ENCODE measurements around the gene ACHE. TPM values are rescaled to one million over a fixed set of nuclear protein-coding genes. Genes with fewer than 3 reads are reported as not detected.

Gene ACHE
- total RNA-seq, 2 donors from 2014 or later = 3.7 to 5.1 TPM

GRCh38 chr7:100878013-100878412 is 17.7 kb downstream of the ACHE start:
- Histone ChIP-seq H3K9me3 (no peaks in the 10 kb centered on the region), H3K27ac (no peak overlapping the region), H3K36me3 (peaks cover 29% of the 10 kb centered on the region), H3K27me3 (replicated peaks; ENCODE audit: insufficient read depth) (no peaks in the 10 kb centered on the region), H3K4me3 (no peak overlapping the region), H3K4me1 (ENCODE audit: control insufficient read depth in 1 of 2, low read depth in 2 of 2) (peaks cover 17 to 54% of the 10 kb centered on the region in 2 donors)
- no peak for DNase-seq (ENCODE audit: low spot score)
- no peak for ATAC-seq (ENCODE audit: insufficient number of reproducible peaks, low FRiP score, low read depth)
- TF ChIP-seq CTCF (IDR thresholded peaks at IDR 0.05) = no peak

- peak overlapping the region; percentile 94 for H3K4me3 ChIP-seq
- no peaks in the 10 kb centered on the region for H3K27me3 ChIP-seq (replicated peaks; ENCODE audit: insufficient read depth)
- peak; percentile 6 for ATAC-seq (ENCODE audit: insufficient number of reproducible peaks, low FRiP score, low read depth)
- H3K36me3 ChIP-seq = peaks cover 36% of the 10 kb centered on the region
- DNase-seq (ENCODE audit: low spot score) = no peak
- no peaks in the 10 kb centered on the region for H3K9me3 ChIP-seq
- H3K4me1 ChIP-seq (ENCODE audit: control insufficient read depth in 1 of 2, low read depth in 2 of 2) = peaks cover 17 to 54% of the 10 kb centered on the region in 2 donors
- no peak for TF ChIP-seq CTCF (IDR thresholded peaks at IDR 0.05)
- H3K27ac ChIP-seq = peak overlapping the region; percentile 92 to 96
These were observed 20.3 kb downstream of the ACHE start for GRCh38 chr7:100875356-100875751.

- H3K36me3 ChIP-seq = peaks cover 38% of the 10 kb centered on the region
- DNase-seq (ENCODE audit: low spot score) (peak; percentile 96), ATAC-seq (ENCODE audit: insufficient number of reproducible peaks, low FRiP score, low read depth) (peak; percentile 84)
- H3K9me3 ChIP-seq = no peaks in the 10 kb centered on the region
- peak within 1 kb of the TSS; percentile 92 to 96 for H3K27ac ChIP-seq
- H3K4me1 ChIP-seq (ENCODE audit: control insufficient read depth in 1 of 2, low read depth in 2 of 2) = peaks cover 17 to 51% of the 10 kb centered on the region in 2 donors
- peak within 1 kb of the TSS; percentile 94 for H3K4me3 ChIP-seq
- no peaks in the 10 kb centered on the region for H3K27me3 ChIP-seq (replicated peaks; ENCODE audit: insufficient read depth)
- TF ChIP-seq CTCF (IDR thresholded peaks at IDR 0.05) = peak; percentile 69
These were observed 20.9 kb downstream of the ACHE start, which contains the start of gene SRRT for GRCh38 chr7:100874577-100875355. Gene SRRT, plus strand, starts transcription at chr7:100875103. Its CDS starts 488 bp downstream, at chr7:100875591.

- peak overlapping the region; percentile 92 to 96 for H3K27ac ChIP-seq
- ATAC-seq (ENCODE audit: insufficient number of reproducible peaks, low FRiP score, low read depth) = no peak
- peaks cover 37% of the 10 kb centered on the region for H3K36me3 ChIP-seq
- DNase-seq (ENCODE audit: low spot score) = no peak
- no peaks in the 10 kb centered on the region for H3K9me3 ChIP-seq
- H3K4me1 ChIP-seq (ENCODE audit: control insufficient read depth in 1 of 2, low read depth in 2 of 2) = peaks cover 17 to 47% of the 10 kb centered on the region in 2 donors
- H3K27me3 ChIP-seq (replicated peaks; ENCODE audit: insufficient read depth) = no peaks in the 10 kb centered on the region
- no peak for TF ChIP-seq CTCF (IDR thresholded peaks at IDR 0.05)
- peak overlapping the region; percentile 94 for H3K4me3 ChIP-seq
These were observed 21.4 kb downstream of the ACHE start for GRCh38 chr7:100874300-100874576.

DNA sequence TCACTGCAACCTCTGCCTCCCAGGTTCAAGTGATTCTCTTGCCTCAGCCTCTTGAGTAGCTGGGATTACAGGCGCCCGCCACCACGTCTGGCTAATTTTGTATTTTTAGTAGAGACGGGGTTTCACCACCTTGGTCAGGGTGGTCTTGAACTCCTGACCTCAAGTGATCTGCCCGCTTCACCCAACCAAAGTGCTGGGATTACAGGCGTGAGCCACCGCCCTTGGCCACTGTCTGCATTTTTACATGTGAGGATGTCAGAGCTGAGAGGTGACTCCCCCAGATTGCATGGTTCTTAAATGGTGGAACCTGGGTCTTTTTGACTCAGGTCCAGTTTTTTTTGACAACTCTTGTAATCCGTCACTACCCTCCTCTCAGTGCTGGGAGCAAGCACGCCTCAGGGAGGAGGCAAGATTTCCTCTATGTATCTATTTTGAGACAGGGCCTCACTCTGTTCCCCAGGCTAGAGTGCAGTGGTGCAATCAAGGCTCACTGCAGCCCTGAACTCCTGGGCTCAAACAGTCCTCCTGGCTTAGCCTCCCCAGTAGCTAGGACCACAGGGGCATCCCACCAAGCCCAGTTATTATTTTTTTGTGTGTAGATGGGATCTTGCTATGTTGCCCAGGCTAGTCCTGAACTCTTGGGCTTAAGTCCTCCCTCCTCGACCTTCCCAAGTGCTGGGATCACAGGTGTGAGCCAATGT is 21.9 kb downstream of the ACHE start:
- peaks cover 32% of the 10 kb centered on the region for H3K36me3 ChIP-seq
- H3K4me3 ChIP-seq = peak overlapping the region; percentile 94
- no peak for DNase-seq (ENCODE audit: low spot score)
- H3K27me3 ChIP-seq (replicated peaks; ENCODE audit: insufficient read depth) = no peaks in the 10 kb centered on the region
- no peak for TF ChIP-seq CTCF (IDR thresholded peaks at IDR 0.05)
- ATAC-seq (ENCODE audit: insufficient number of reproducible peaks, low FRiP score, low read depth) = no peak
- H3K9me3 ChIP-seq = no peaks in the 10 kb centered on the region
- peak overlapping the region; percentile 92 to 96 for H3K27ac ChIP-seq
- peaks cover 21 to 48% of the 10 kb centered on the region in 2 donors for H3K4me1 ChIP-seq (ENCODE audit: control insufficient read depth in 1 of 2, low read depth in 2 of 2)

All from thoracic aorta (tissue), 2 donors.